NCI-H128 (cell line): Measurements from ENCODE around the gene UNG.
"Not testable (repeated sequence)": the region's sequence is repeated elsewhere in the genome, so short reads cannot be mapped to it uniquely, and the experiment has no call there.

Source experiments
- DNase-seq: peaks from one replicate; lab custom pipeline; 2025; ENCODE audit not compliant: unreplicated experiment; lab: John Stamatoyannopoulos, UW

The UNG gene

GRCh38 chr12:109097435-109098182 lies at the start of gene UNG:
Gene UNG, plus strand, starts transcription at chr12:109097597. Its CDS starts 83 bp downstream, at chr12:109097680.
- DNase-seq = peak; percentile 88

GRCh38 chr12:109048706-109049105 lies 48.7 kb upstream of the UNG start:
- DNase-seq = not testable (repeated sequence)

GRCh38 chr12:109049794-109050193 lies 47.6 kb upstream of the UNG start:
- DNase-seq = not testable (repeated sequence)

GRCh38 chr12:109052097-109052413 lies 45.3 kb upstream of the UNG start:
- DNase-seq = no peak

- DNase-seq = peak; percentile 74
Observed at GRCh38 chr12:109052414-109053323, 44.7 kb upstream of the UNG start, which contains the start of gene USP30. Gene USP30, plus strand, starts transcription at chr12:109052576. Its CDS starts 103 bp downstream, at chr12:109052679.

- DNase-seq = no peak
Observed at GRCh38 chr12:109053382-109054123, 43.8 kb upstream of the UNG start.

DNA sequence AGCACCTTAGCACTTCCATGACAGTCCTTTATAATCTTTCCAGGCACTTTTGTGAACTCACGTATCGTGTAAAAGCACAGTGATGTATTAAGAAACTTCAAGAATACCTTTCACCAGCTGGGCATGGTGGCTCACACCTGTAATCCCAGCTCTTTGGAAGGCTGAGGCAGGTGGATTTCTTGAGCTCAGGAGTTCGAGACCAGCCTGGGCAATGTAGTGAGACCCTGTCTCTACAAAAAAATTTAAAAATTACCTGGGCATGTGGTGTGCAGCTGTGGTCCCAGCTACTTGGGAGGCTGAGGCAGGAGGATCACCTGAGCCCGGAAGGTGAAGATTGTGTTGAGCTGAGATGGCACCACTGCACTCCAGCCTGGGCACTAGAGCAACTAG lies 43.3 kb upstream of the UNG start:
- not testable (repeated sequence) for DNase-seq

GRCh38 chr12:109054520-109054919 lies 42.9 kb upstream of the UNG start:
- DNase-seq = no peak

DNA sequence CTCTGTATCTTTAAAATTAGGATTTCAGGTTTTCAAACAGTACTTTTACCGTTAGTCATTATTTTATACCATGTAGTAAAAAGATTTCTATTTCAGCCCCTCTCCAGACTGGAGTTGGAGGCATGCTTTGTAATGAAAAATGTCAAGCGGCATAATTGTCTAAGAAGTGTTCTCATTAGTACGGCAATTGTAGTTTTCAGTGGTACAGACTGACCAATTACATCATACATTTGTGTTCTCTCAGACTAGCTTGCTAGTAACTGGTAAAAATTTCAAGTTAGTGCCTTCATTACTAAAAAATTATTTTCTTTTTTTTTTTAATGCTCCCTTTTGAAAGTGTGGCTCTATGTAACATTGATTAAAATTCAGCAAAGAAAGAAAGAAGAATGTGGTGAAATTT lies 40.5 kb upstream of the UNG start:
- DNase-seq = no peak

- DNase-seq = no peak
Observed at GRCh38 chr12:109057376-109057775, 40.0 kb upstream of the UNG start.

GRCh38 chr12:109058773-109059172 lies 38.6 kb upstream of the UNG start:
- DNase-seq = no peak

GRCh38 chr12:109064143-109064542 lies 33.3 kb upstream of the UNG start:
- DNase-seq = no peak

DNA sequence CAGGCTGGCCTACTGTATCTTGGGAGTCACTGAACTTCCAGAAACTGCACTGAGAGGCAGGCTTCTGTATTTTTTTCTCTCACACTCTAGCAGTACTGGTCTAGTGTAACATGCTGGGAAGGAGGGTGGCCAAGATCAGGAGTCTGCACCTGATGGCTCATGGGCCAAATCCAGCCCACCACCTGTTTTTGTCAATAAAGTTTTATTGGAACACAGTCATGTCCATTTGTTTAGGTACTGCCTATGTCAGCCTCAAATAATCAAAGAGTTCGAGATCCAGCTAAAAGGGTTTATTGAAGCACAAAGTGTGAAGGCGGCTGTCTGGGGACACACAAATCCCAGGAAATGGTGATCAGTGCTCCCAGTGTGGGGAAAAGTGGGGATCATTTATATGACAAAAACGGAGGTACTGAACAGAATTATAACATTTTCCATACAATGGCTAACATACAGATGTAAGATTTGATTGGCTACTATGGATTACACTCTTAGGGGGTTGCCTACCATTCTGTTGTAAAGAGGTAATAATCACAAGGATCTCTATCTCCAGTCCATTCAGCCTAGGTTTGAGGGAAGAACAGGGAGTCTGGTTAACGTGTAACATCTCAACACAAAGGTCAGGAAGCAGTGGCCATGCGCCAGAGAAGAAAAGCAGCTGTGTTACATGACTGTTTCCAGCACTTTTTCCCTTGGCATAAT lies 32.1 kb upstream of the UNG start:
- no peak for DNase-seq

DNA sequence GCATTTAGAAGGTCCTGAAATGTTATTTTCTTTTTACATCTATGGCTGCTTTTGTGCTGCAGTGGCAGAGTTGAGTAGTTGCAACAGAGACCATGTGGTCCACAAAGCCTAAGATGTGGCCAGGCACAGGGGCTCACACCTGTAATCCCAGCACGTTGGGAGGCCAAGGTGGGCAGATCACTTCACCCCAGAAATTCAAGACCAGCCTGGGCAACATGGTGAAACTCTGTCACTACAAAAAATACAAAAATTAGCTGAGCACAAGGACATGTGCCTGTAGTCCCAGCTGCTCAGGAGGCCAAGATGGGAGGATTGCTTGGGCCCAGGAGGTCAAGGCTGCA lies 31.6 kb upstream of the UNG start:
- DNase-seq = no peak

DNA sequence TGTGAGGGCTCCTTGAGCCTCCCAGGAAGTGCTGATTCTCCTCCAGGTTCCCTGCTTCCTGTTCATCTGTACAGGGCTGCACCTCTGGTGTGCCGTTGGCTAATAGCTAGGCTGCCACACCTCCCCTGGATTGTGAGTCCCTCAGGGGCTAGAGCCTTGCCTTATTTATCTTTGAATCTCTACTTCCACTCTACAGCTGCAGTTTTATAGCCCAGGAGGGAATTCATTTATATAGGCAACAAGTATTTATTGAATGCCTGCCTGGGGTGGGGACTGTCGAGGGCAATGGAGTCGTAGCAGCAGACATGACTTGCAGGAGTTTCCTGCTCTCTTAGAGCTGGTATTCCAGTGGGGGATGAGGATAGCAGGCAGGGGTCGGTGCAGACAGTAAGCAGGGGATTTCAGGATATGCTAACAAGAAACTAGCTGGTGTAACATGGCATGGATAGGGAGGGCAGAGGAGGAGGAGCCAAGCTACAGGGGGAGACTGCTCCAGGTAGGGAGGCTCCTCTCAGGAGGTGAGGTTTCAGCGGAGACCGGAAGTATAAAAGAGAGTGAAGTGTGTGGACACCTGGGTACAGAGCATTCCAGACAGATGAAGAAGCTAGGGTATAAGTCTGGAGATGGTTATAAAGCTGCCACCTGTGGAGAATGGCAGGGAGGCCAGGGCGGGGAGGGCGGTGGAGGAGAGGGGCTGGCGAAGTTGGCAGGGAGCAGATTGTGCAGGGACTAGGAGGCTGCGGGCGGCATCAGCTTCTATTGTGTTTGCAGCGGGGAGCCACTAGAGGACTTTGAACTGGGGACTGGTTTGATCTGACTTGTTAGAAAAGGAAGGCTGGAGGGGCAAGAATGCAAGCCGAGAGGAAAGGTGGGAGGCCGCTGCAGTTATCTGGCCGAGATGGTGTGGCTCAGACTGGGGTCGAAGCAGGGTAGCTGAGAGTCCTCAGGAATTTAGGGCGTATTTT lies 27.8 kb upstream of the UNG start:
- no peak for DNase-seq

DNA sequence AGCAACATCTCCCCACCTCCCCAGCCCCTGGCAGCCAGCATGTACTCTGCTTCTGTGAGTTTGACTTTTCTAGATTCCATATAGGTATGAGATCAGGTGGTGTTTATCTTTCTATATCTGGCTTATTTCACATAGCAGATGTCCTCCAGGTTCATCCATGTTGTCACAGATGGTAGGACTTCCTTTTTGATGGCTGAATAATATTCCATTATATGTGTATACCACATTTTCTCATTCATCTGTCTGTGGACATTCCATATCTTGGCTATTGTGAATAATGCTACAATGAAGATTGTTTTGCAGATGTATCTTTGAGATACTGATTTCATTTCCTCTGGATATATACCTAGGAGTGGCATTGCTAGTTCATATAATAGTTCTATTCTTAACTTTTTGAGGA lies 22.5 kb upstream of the UNG start:
- no peak for DNase-seq

DNA sequence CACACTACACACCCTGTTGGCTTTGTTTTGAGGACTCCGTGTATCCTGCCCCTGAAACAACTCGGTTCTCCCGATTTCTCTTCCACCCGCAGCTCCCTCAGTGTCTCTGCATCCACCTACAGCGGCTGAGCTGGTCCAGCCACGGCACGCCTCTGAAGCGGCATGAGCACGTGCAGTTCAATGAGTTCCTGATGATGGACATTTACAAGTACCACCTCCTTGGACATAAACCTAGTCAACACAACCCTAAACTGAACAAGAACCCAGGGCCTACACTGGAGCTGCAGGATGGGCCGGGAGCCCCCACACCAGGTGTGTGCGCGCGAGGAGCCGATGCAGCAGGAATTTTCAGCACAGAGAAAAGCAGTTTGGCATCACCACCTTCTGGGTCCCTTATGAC lies 14.6 kb upstream of the UNG start:
- DNase-seq = no peak

- DNase-seq = no peak
Observed at GRCh38 chr12:109084425-109084824, 13.0 kb upstream of the UNG start.

- DNase-seq = no peak
Observed at GRCh38 chr12:109085590-109085989, 11.8 kb upstream of the UNG start.

DNA sequence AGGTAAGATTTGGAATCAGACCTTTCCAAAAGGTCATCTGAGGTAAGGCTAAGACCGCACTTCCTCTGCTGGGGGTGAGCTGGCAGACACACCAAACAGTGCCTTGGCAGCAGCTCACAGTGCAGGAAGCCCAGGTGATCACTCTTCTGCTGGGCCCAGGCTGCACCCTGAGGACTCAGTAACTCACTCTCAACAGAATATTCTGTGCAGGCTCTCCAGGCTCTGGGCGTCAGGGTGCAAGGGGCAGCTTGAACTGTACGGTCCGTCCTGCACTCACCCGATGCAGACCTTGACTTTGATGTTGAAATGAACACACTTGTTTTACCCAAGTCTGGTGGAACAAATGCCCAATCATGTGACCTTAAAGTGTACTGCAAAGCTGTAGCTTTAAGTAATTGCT lies 10.1 kb upstream of the UNG start:
- no peak for DNase-seq
